ENCODE results near the gene SRGAP3. TPM values are rescaled to one million over a fixed set of nuclear protein-coding genes. Genes with fewer than 3 reads are reported as not detected.

SRGAP3 gene
- total RNA-seq, 4 donors from 2014 or later: 7.5 to 33.8 (median 16.0) TPM

- H3K27ac ChIP-seq: no peak overlapping the region
- intact Hi-C loops (cut with DNase I; ENCODE audit: low total_unique reads): loop anchor here (5.0 kb wide), 1 partner anchor 80 kb away; no protein-coding TSS in a partner anchor
Observed at GRCh38 chr3:9067352-9067975, 182.0 kb downstream of the SRGAP3 start.

GRCh38 chr3:9066775-9067174, 182.7 kb downstream of the SRGAP3 start:
- Histone ChIP-seq H3K36me3 (no peaks in the 10 kb centered on the region), H3K9me3 (no peaks in the 10 kb centered on the region), H3K4me3 (no peak overlapping the region), H3K27me3 (no peaks in the 10 kb centered on the region), H3K4me1 (no peaks in the 10 kb centered on the region), H3K27ac (no peak overlapping the region)
- intact Hi-C loops (cut with DNase I; ENCODE audit: low total_unique reads): loop anchor here (5.0 kb wide), 1 partner anchor 79 kb away; no protein-coding TSS in a partner anchor
- DNase-seq: no peak
- TF ChIP-seq EP300 (IDR thresholded peaks at IDR 0.05; ENCODE audit: low read depth): no peak
- no peak for TF ChIP-seq POLR2A (IDR thresholded peaks at IDR 0.05)
- no peak for TF ChIP-seq POLR2AphosphoS5 (IDR thresholded peaks at IDR 0.05)
- TF ChIP-seq CTCF (IDR thresholded peaks at IDR 0.05): no peak
- in situ Hi-C loops (cut with MboI; ENCODE audit: low pct_ligation_motif_present in 1 of 4, low pct_unique_long_range_greater_than_20kb in 1 of 4, low sequenced_read_pairs in 3 of 4): loop anchor here in 3 of 4 donors (5.0 to 10.0 kb wide), 3 partner anchors 72 to 94 kb away; no protein-coding TSS in a partner anchor
- WGBS, 2 donors (ENCODE audit: low coverage in 1 of 2): 40 to 83% methylated on average over 1 to 3 of the region's 3 CpGs

More at GRCh38 chr3:9067352-9067975, 182.0 kb downstream of the SRGAP3 start:
- in situ Hi-C loops (cut with MboI; ENCODE audit: low pct_ligation_motif_present in 1 of 4, low pct_unique_long_range_greater_than_20kb in 1 of 4, low sequenced_read_pairs in 3 of 4): loop anchor here in 3 of 4 donors (5.0 to 10.0 kb wide), 3 partner anchors 73 to 95 kb away; no protein-coding TSS in a partner anchor
- Histone ChIP-seq H3K4me3 (no peak overlapping the region), H3K36me3 (no peaks in the 10 kb centered on the region), H3K27me3 (no peaks in the 10 kb centered on the region), H3K4me1 (no peaks in the 10 kb centered on the region), H3K9me3 (no peaks in the 10 kb centered on the region)
- 35 to 41% methylated on average over 6 to 13 of the region's 13 CpGs for WGBS, 2 donors (ENCODE audit: low coverage in 1 of 2)
- TF ChIP-seq POLR2A (IDR thresholded peaks at IDR 0.05): no peak
- TF ChIP-seq CTCF (IDR thresholded peaks at IDR 0.05): peak; percentile 86 to 93 (median 90)
- peak; percentile 41 for DNase-seq

GRCh38 chr3:9066141-9066540, 183.3 kb downstream of the SRGAP3 start:
- Histone ChIP-seq H3K36me3 (no peaks in the 10 kb centered on the region), H3K4me3 (no peak overlapping the region), H3K9me3 (no peaks in the 10 kb centered on the region), H3K4me1 (no peaks in the 10 kb centered on the region), H3K27ac (no peak overlapping the region), H3K27me3 (no peaks in the 10 kb centered on the region)
- intact Hi-C loops (cut with DNase I; ENCODE audit: low total_unique reads) (loop anchor here (5.0 kb wide), 1 partner anchor 79 kb away; no protein-coding TSS in a partner anchor), in situ Hi-C loops (cut with MboI; ENCODE audit: low pct_ligation_motif_present in 1 of 4, low pct_unique_long_range_greater_than_20kb in 1 of 4, low sequenced_read_pairs in 3 of 4) (loop anchor here in 3 of 4 donors (5.0 to 10.0 kb wide), 3 partner anchors 71 to 94 kb away; no protein-coding TSS in a partner anchor)
- TF ChIP-seq CTCF (IDR thresholded peaks at IDR 0.05) (no peak), POLR2A (IDR thresholded peaks at IDR 0.05) (no peak), EP300 (IDR thresholded peaks at IDR 0.05; ENCODE audit: low read depth) (no peak), POLR2AphosphoS5 (IDR thresholded peaks at IDR 0.05) (no peak)
- DNase-seq: no peak
- WGBS, 2 donors (ENCODE audit: low coverage in 1 of 2): 76 to 89% methylated on average over 2 of the region's 2 CpGs

- Histone ChIP-seq H3K9me3 (no peaks in the 10 kb centered on the region), H3K4me3 (no peak overlapping the region), H3K36me3 (no peaks in the 10 kb centered on the region), H3K27ac (no peak overlapping the region), H3K27me3 (no peaks in the 10 kb centered on the region), H3K4me1 (no peaks in the 10 kb centered on the region)
- TF ChIP-seq EP300 (IDR thresholded peaks at IDR 0.05; ENCODE audit: low read depth): no peak
- 59 to 64% methylated on average over 5 of the region's 5 CpGs for WGBS, 2 donors (ENCODE audit: low coverage in 1 of 2)
- intact Hi-C loops (cut with DNase I; ENCODE audit: low total_unique reads): loop anchor here (5.0 kb wide), 1 partner anchor 78 kb away; no protein-coding TSS in a partner anchor
- no peak for DNase-seq
- in situ Hi-C loops (cut with MboI; ENCODE audit: low pct_ligation_motif_present in 1 of 4, low pct_unique_long_range_greater_than_20kb in 1 of 4, low sequenced_read_pairs in 3 of 4): loop anchor here in 3 of 4 donors (5.0 to 10.0 kb wide), 3 partner anchors 70 to 93 kb away; no protein-coding TSS in a partner anchor
Observed at GRCh38 chr3:9064850-9065249, 184.6 kb downstream of the SRGAP3 start.
